ENCODE data around the gene CYGB. TPM values are rescaled to one million over a fixed set of nuclear protein-coding genes. Genes with fewer than 3 reads are reported as not detected.

Gene CYGB
- total and polyA plus RNA-seq, 9 of the 15 experiments (the other 6 are each of a cell fraction or from before 2014, with no cell fraction given), result 0.08 to 0.95 (median 0.18) TPM; not detected in 5

GRCh38 chr17:76567634-76568432 lies 30.3 kb upstream of the CYGB start (continued):
- no peak; a peak in 1 of 4 replicates for TF ChIP-seq FOXK2 (conservative IDR thresholded peaks at IDR 0.05 in 1 of 2, IDR thresholded peaks at IDR 0.05 in 1 of 2; ENCODE audit: low read depth in 2 of 2)

GRCh38 chr17:76566988-76567431 lies 29.5 kb upstream of the CYGB start:
- intact Hi-C loops (cut with micrococcal nuclease), result no loop called here
- DNase-seq (ENCODE audit: extremely low read depth in 1 of 4, low spot score in 3 of 4) (peak in 3 of 4 experiments; percentile 19 to 28 (median 24)), ATAC-seq (peak; percentile 8), FAIRE-seq (no peak)
- Histone ChIP-seq H3K9ac (ENCODE audit: insufficient read depth in 1 of 2, low read depth in 2 of 2, low read length in 2 of 2) (peak overlapping the region in 1 of 2 experiments; percentile 37; a peak in 1 of 4 replicates), H3K9me3 (replicated peaks; ENCODE audit: control insufficient read depth, insufficient read depth, low read depth, low read length) (no peaks in the 10 kb centered on the region), H3K4me2 (ENCODE audit: insufficient read depth, low read length) (no peak overlapping the region), H3K36me3 (ENCODE audit: control insufficient read depth, insufficient read depth, low read length) (peaks cover 38% of the 10 kb centered on the region), H3K27me3 (ENCODE audit: control insufficient read depth in 2 of 2, insufficient read depth in 2 of 2, low read length in 2 of 2) (no peaks in the 10 kb centered on the region), H2AFZ (ENCODE audit: low read depth, low read length) (no peak overlapping the region), H3K4me3 (no peak overlapping the region), H3K4me1 (replicated peaks in 1 of 2; ENCODE audit: control insufficient read depth in 2 of 2, insufficient read depth in 2 of 2, low read length in 2 of 2) (peaks cover 21 to 42% of the 10 kb centered on the region in 2 experiments; a peak in 4 of 5 replicates), H4K20me1 (replicated peaks; ENCODE audit: control insufficient read depth, insufficient read depth, low read length) (peaks cover 20% of the 10 kb centered on the region), H3K79me2 (ENCODE audit: control insufficient read depth, insufficient read depth, low read length) (peaks cover 18% of the 10 kb centered on the region), H3K9me1 (ENCODE audit: control insufficient read depth, insufficient read depth, low read length) (no peaks in the 10 kb centered on the region), H3K27ac (ENCODE audit: extremely low read depth, low read depth, low read length) (peak overlapping the region; percentile 21; the same call in 1 of the 3 replicates)
- WGBS (ENCODE audit: insufficient coverage, low coverage, missing lambda C conversion rate), result 33% methylated on average over 5 of the region's 5 CpGs
- ChIA-PET CTCF (ENCODE audit: low intra/inter-chr PET ratio) (no interaction called here), POLR2A (interaction anchor here (0.8 to 4.1 kb wide), 16 partner anchors 9 to 146 kb away, joined by 3 to 48 read pairs (median 6); partner anchors contain the start of gene ST6GALNAC2)
- BruUV-seq (replicated peaks), result no TSS peak
- in situ Hi-C loops (cut with MboI), result no loop called here
- no peak for TF ChIP-seq BDP1 (IDR thresholded peaks at IDR 0.05; ENCODE audit: insufficient read depth, insufficient read length)
- peak; percentile 11; the same call in 1 of the 2 replicates for TF ChIP-seq POLR2A (conservative IDR thresholded peaks at IDR 0.05)
- TF ChIP-seq MNT (conservative IDR thresholded peaks at IDR 0.05), result no peak
- TF ChIP-seq SNRNP70 (optimal IDR thresholded peaks at IDR 0.05; ENCODE audit: low read depth, low read length), result peak; percentile 45
- no peak for TF ChIP-seq ARID1B (IDR thresholded peaks at IDR 0.05)
- no peak for TF ChIP-seq TRIM28 (IDR thresholded peaks at IDR 0.05)
- TF ChIP-seq CC2D1A (IDR thresholded peaks at IDR 0.05), result no peak
- no peak for TF ChIP-seq TSC22D4 (tag; IDR thresholded peaks at IDR 0.05)
- peak; percentile 51 for TF ChIP-seq POLR2G (IDR thresholded peaks at IDR 0.05; ENCODE audit: low read depth, low read length)
- TF ChIP-seq HNRNPUL1 (IDR thresholded peaks at IDR 0.05; ENCODE audit: low read length), result no peak
- no peak for TF ChIP-seq ZNF24 (IDR thresholded peaks at IDR 0.05)
- TF ChIP-seq ASH1L (IDR thresholded peaks at IDR 0.05; ENCODE audit: borderline replicate concordance, low read depth, partially characterized antibody), result no peak
- no peak for TF ChIP-seq RFX1 (IDR thresholded peaks at IDR 0.05)
- peak; percentile 36; the same call in 1 of the 2 replicates for TF ChIP-seq SP1 (CRISPR knock-in tag; IDR thresholded peaks at IDR 0.05)
- TF ChIP-seq ZNF609 (CRISPR knock-in tag; IDR thresholded peaks at IDR 0.05; ENCODE audit: borderline replicate concordance), result no peak

Data from K562 (cell line).